ENCODE data around the gene TUBA1C. TPM values are rescaled to one million over a fixed set of nuclear protein-coding genes. Genes with fewer than 3 reads are reported as not detected.

TUBA1C gene
- total and polyA plus RNA-seq, 2 of the 8 experiments (the other 6 are each of a cell fraction or from before 2014, with no cell fraction given) = 504 to 3,101 TPM

- H2BK5ac ChIP-seq (ENCODE audit: low read depth, low read length) = no peak overlapping the region
- H3K79me1 ChIP-seq (ENCODE audit: low read depth, low read length) = no peaks in the 10 kb centered on the region
- H2AK5ac ChIP-seq (ENCODE audit: low read depth, low read length) = no peak overlapping the region
- no peaks in the 10 kb centered on the region for H4K20me1 ChIP-seq (replicated peaks in 1 of 2; ENCODE audit: control insufficient read depth in 1 of 2, insufficient read depth in 2 of 2, low read length in 2 of 2)
- FAIRE-seq (no peak), DNase-seq (ENCODE audit: low read depth in 1 of 2, low spot score in 2 of 2) (no peak)
- POLR2A ChIA-PET (ENCODE audit: partially characterized antibody) = interaction anchor here (1.0 kb wide), 1 partner anchor 101 kb away, joined by 3 read pairs; no protein-coding TSS in a partner anchor
- no peaks in the 10 kb centered on the region for H3K36me3 ChIP-seq (ENCODE audit: control insufficient read depth in 2 of 4, insufficient read depth in 4 of 4, low read length in 3 of 4)
- no peak overlapping the region for H2BK12ac ChIP-seq (ENCODE audit: low read depth, low read length)
- H3K14ac ChIP-seq (ENCODE audit: insufficient read length) = no peak overlapping the region
- H3K27me3 ChIP-seq (replicated peaks in 1 of 4; ENCODE audit: control insufficient read depth in 3 of 4, extremely low read depth in 1 of 4, insufficient read depth in 3 of 4, low read length in 3 of 4) = peaks cover 0 to 2% (median 0%) of the 10 kb centered on the region in 4 experiments; a peak in 2 of 7 replicates
- H4K5ac ChIP-seq (ENCODE audit: insufficient read length, low read depth, low read length) = no peak overlapping the region
- no peaks in the 10 kb centered on the region for H3K23me2 ChIP-seq (ENCODE audit: low read depth, low read length)
- H3K27ac ChIP-seq (ENCODE audit: low read depth, low read length) = no peak overlapping the region
- H4K91ac ChIP-seq (replicated peaks; ENCODE audit: insufficient read length, low read length) = no peak overlapping the region
- no peak overlapping the region for H3K4me3 ChIP-seq (ENCODE audit: extremely low read depth in 1 of 4, insufficient read depth in 2 of 4, low read depth in 3 of 4, low read length in 4 of 4)
- no peak overlapping the region for H3K4ac ChIP-seq (replicated peaks; ENCODE audit: insufficient read length, low read depth, low read length)
- 88% methylated on average over 6 of the region's 6 CpGs; no CpG with 5 or more reads in 1 of the 2 experiments for WGBS, 2 experiments (ENCODE audit: extremely low coverage in 1 of 2, insufficient coverage in 1 of 2, insufficient read length in 1 of 2, insufficient replicate concordance in 2 of 2, low coverage in 1 of 2, low lambda C conversion rate in 2 of 2, missing lambda C conversion rate in 1 of 2)
- H3K18ac ChIP-seq (ENCODE audit: extremely low read depth, low read length) = no peak overlapping the region
- no peak overlapping the region for H4K8ac ChIP-seq (ENCODE audit: extremely low read depth, insufficient read depth, low read length)
- H3K79me2 ChIP-seq (ENCODE audit: control insufficient read depth in 1 of 2, insufficient read depth in 2 of 2, low read length in 2 of 2) = no peaks in the 10 kb centered on the region
- H2BK120ac ChIP-seq (replicated peaks; ENCODE audit: low read depth, low read length) = no peak overlapping the region
- H3K23ac ChIP-seq (ENCODE audit: insufficient read length) = no peak overlapping the region
- H3K9ac ChIP-seq (replicated peaks in 1 of 4; ENCODE audit: extremely low read depth in 1 of 4, low read depth in 3 of 4, low read length in 3 of 4) = no peak overlapping the region
- CTCF ChIA-PET (ENCODE audit: partially characterized antibody) = interaction anchor here (0.6 to 1.5 kb wide), 7 partner anchors 9 to 1660 kb away, joined by 3 to 4 read pairs (median 3); no protein-coding TSS in a partner anchor
- no peak overlapping the region for H3K56ac ChIP-seq (replicated peaks; ENCODE audit: insufficient read length, low read depth, low read length)
- H2BK20ac ChIP-seq (ENCODE audit: low read length) = no peak overlapping the region
- no peak overlapping the region for H2AFZ ChIP-seq (ENCODE audit: low read length)
- no peak overlapping the region for H2BK15ac ChIP-seq (ENCODE audit: low read length)
- peaks cover 3 to 13% (median 7%) of the 10 kb centered on the region in 4 experiments for H3K4me1 ChIP-seq (replicated peaks in 1 of 4; ENCODE audit: control insufficient read depth in 3 of 4, insufficient read depth in 4 of 4, low read length in 3 of 4)
- H3K9me3 ChIP-seq (ENCODE audit: insufficient read depth in 2 of 2, low read depth in 1 of 2, low read length in 1 of 2) = no peaks in the 10 kb centered on the region
- H3K4me2 ChIP-seq (ENCODE audit: insufficient read depth in 1 of 2, low read depth in 2 of 2, low read length in 2 of 2) = no peak overlapping the region
- TF ChIP-seq KDM1A (IDR thresholded peaks at IDR 0.05; ENCODE audit: borderline replicate concordance, low read length) (no peak), E2F6 (IDR thresholded peaks at IDR 0.05) (no peak), POLR2A (IDR thresholded peaks at IDR 0.05; ENCODE audit: control extremely low read depth in 1 of 2, low read depth in 2 of 2, low read length in 2 of 2) (no peak), CBX8 (IDR thresholded peaks at IDR 0.05; ENCODE audit: borderline replicate concordance, low read depth, low read length) (no peak), RNF2 (IDR thresholded peaks at IDR 0.05; ENCODE audit: borderline replicate concordance, low read depth, low read length, missing control alignments, poor library complexity, severe bottlenecking) (no peak), HDAC2 (IDR thresholded peaks at IDR 0.05; ENCODE audit: borderline replicate concordance in 1 of 2, low read depth in 2 of 2, low read length in 2 of 2) (no peak), ATF2 (IDR thresholded peaks at IDR 0.05; ENCODE audit: low read length) (no peak), TBP (IDR thresholded peaks at IDR 0.05; ENCODE audit: low read depth, low read length) (no peak), POLR2AphosphoS5 (IDR thresholded peaks at IDR 0.05; ENCODE audit: low read depth, low read length) (no peak)
Observed at GRCh38 chr12:49230176-49230804, 34.6 kb upstream of the TUBA1C start.

All from H1 (cell line).